HG02678 (cell line): Measurements from ENCODE around the gene AKAP9.
A peak's percentile ranks its signal among the peaks of the same experiment; 100 is the strongest.
"Not testable (repeated sequence)": the region's sequence is repeated elsewhere in the genome, so short reads cannot be mapped to it uniquely, and the experiment has no call there.

Experiments used
- ATAC-seq: cut with Tn5 transposase; IDR thresholded peaks from one replicate; pipeline ENCODE4 v1.9.1; 2021; ENCODE audit warnings: mild to moderate bottlenecking, moderate library complexity; ENCODE audit not compliant: unreplicated experiment

Gene AKAP9

GRCh38 chr7:91940572-91941341 lies at the start of gene AKAP9:
TSS of gene AKAP9 (plus strand) at chr7:91940862. CDS start at chr7:91941100, 238 bp downstream.
- peak; percentile 91 for ATAC-seq

DNA sequence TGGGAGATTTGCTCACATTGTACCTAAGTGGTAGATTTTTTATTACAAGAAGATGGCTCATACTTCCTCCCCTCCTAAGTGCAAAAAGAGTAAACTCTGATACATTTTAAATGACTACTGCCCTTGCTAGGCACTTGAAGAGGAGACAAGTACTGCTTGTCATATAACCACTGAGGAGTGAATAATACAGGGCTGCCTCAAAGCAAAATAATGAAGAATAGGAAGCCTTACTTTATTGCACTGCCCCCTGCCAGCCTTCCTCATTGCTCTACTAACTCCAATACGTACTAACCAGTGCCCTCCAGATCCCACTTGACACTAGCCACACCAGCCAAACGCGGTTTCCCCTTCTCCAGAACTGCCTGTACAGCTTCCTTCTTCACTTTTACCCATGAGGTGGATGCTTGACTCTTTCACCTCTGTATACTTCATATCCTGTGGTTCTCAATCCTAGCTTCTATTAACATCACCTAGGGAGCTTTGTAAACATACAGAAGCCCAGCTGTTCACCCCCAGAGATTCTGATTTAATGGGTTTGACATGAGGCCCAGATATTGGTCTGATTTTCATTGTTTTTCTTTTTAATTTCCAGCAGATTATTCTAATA lies 48.5 kb upstream of the AKAP9 start:
- ATAC-seq, result no peak

DNA sequence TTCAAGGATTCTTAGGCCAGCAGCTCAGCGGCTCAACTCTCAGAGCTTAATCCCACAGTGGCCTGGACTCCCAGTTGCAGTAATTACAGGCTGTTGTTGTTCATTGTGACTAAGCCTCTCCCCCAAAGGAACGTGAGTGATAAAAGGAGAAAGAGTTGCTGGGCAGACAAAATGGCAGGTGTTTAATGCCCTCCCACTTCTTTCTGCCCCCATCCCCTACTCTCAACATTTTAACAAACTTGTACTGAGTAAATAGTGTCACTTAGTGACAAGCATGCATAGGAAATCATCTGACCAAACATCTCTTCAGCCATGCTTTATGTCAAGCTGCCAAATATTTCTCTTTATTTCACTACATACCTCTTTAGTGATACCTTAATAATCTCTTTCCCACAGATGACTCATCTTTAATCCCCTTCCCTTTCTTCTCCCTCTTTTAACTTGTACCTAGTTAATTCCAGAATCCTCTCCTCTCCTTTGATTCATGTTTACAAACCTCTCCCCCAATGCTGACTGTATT lies 47.8 kb upstream of the AKAP9 start:
- no peak for ATAC-seq

- ATAC-seq, result not testable (repeated sequence)
Observed at GRCh38 chr7:91893699-91894098, 47.0 kb upstream of the AKAP9 start.

- no peak for ATAC-seq
Observed at GRCh38 chr7:91894781-91895480, 45.7 kb upstream of the AKAP9 start.

DNA sequence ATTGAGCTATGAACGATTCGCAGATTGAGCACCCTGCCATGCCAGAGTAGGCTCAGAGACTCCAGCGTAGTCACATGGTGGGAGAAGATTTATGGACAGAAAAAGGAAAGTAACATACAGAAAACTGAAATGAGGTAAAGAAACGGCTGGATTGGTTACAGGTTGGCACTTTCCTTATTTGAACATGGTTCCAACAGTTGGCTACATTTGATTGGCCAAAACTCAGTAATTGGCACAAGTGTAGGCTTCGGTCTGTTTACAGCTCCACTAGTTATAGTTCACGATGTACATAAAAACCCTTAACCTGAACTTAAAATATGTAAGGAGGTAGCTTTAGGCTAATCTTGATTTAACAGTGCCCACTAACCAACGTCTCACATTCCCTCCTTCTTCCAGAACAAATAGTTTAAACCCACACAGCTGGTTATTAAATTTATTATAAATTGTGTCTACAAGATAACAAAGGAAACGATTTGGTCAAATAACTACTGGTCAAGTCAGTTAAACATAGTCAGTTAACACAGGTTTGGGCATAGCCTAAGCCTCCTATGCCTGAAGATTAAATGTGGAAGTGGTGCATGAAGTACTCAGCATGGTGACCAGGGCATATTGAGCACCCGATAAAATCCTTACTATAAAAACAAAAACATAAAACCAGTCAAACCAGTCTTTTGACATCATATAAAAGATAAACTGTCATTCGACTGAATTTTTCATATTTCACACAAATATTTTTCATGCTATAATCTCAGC lies 42.2 kb upstream of the AKAP9 start:
- no peak for ATAC-seq

DNA sequence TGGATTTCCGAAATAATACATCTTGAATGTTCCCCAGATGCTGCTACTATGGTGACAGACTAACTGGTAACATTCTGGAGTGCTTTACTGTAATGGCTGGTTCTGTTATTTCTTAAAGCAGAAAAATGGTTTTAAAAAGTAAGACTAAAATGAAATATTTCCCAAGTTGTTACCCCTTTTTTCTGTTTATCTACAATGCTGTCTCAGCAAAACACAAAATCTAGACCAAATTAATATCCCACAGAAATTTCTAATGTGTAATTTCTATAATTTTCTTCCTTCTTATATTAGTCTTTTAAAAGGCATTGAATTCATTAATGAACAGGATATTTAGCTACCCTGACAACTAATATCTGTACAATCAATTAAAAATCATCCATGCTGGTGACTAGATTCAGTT lies 41.1 kb upstream of the AKAP9 start:
- ATAC-seq, result no peak

DNA sequence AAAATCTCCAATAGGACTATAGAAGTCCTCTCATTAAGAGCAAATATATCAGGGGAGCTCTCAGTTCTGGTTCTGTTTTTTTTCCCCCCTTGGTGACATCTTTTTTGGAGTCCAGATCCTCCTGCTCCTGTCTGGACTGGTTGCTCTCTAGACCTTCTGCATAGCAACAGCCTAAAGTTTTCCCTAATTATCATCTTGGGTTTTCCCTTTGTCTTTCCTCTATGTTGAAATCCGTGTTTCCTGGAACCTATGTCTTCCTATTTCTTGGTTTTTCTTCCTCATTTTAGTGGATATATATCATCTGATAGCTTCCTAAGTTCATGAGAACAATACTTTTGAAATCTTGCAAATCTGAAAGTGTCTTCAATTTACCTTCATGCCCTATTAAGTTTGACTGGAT lies 30.5 kb upstream of the AKAP9 start:
- no peak for ATAC-seq

GRCh38 chr7:91911121-91911520 lies 29.5 kb upstream of the AKAP9 start:
- ATAC-seq, result no peak

DNA sequence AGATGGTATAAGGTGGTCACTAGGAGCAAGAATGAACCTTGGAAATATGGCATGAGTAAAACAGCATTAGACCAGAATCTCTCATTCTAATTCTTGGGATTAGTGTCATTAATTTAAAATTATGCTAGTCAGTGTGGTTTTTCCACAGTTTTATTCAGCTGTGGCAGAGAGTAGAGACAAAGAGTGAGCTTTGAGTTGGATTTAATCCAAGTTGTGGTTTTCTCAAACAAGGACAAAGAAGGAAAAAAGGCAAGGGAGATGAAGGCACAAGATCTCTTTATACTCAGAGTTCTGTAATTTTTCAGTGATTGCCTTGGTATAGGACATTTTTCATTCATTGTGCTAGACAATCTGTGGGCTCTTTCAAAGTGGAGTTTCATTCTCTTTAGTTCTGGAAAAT lies 28.2 kb upstream of the AKAP9 start:
- ATAC-seq, result no peak

DNA sequence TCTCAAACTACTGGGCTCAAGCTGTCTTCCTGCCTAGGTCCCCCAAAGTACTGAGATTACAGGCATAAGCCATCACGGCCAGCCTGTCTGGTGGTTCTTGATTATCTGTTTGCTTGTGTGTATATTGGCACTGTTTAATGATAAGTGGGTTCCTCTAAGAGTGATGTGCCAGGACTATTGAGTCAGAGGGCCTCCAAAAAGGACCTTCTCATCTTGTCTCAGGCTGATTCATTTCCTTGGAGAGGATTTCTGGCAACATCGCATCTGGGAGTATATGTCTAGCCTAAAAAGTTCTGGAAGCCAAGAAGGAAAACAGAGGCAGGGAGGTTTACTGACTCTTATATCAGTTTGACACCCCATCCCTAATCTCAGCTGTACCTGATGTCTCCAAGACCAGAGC lies 27.1 kb upstream of the AKAP9 start:
- ATAC-seq, result no peak

- no peak for ATAC-seq
Observed at GRCh38 chr7:91915401-91916050, 25.1 kb upstream of the AKAP9 start.

GRCh38 chr7:91916051-91916440 lies 24.6 kb upstream of the AKAP9 start:
- ATAC-seq, result no peak

DNA sequence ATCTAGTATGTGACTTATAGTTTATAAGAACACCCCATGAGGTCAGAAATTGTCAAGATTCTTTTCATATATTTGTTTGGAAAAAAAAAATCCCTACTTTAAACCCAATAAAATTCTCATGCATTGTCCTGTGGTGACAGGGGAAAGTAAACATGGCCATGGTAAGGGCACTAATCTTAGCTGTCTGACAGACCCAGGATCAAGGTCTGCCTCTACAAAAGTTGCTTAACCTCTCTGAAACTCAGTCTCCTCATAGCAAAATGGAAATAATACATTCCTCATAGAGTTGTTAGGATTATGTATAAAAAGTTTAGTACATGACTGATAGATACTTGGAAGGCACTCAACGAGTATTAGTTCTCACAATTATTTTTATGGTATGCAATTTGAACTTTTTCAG lies 22.3 kb upstream of the AKAP9 start:
- no peak for ATAC-seq

DNA sequence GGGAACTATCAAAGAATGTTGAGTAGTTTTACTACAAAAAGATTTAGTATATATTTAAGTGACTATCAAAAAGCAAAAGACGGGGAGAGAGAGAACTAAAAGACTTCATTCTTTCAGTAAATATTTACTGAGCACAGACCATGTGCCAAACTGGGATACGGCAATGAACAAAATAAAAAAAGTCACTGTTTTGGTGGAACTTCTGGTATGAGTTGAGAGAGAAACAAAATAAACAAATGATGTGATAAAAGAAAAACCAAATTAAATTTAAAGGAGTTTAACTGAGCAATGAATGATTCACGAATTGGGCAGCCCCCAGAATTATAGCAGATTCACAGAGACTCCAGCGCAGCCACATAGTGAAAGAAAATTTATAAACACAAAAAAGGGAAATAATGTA lies 17.8 kb upstream of the AKAP9 start:
- no peak for ATAC-seq

GRCh38 chr7:91927912-91928311 lies 12.8 kb upstream of the AKAP9 start:
- ATAC-seq, result no peak

- ATAC-seq, result peak; percentile 76
Observed at GRCh38 chr7:91929463-91929862, 11.2 kb upstream of the AKAP9 start.

DNA sequence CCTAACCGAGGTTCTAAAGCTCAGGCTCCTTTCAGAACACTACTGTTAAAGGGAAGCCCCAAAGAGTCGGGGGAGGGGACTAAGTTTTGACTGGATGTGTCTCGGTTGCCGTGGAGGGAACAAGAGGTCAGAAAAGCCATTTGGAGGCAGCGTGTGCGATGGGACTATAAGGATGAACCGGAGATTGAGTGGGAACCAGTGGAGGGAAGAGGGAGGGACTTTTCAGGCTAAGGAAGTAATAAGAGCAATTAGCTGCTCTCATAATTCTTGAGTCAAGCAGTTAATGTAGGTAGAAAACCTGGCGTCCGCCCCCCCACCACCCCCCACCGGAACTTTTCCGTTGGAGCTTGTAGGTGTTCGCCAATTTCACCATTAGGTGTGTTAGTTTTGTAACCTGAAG lies 491 bp upstream of the AKAP9 start:
- peak; percentile 24 for ATAC-seq

- ATAC-seq, result peak; percentile 39
Observed at GRCh38 chr7:91941450-91941849, 788 bp downstream of the AKAP9 start.

GRCh38 chr7:91942312-91942711 lies 1.6 kb downstream of the AKAP9 start:
- no peak for ATAC-seq

- ATAC-seq, result not testable (repeated sequence)
Observed at GRCh38 chr7:91944970-91945369, 4.3 kb downstream of the AKAP9 start.
